ENCODE data around the gene COL1A1.

- TF ChIP-seq POLR2A (IDR thresholded peaks at IDR 0.05; ENCODE audit: low read length) (no peak), GATA1 (IDR thresholded peaks at IDR 0.05; ENCODE audit: low read depth, low read length) (no peak)
Observed at GRCh38 chr17:50161023-50161910, 40.2 kb downstream of the COL1A1 start.

All from erythroblast (primary cell).